DMS53 treated with DMSO at 0.1 percent for 48 hours (cell line): ENCODE results near the gene OR2V1.
"Not testable (repeated sequence)": the region's sequence is repeated elsewhere in the genome, so short reads cannot be mapped to it uniquely, and the experiment has no call there.

Experiments used
- DNase-seq: peaks from one replicate; lab custom pipeline; 2025; ENCODE audit not compliant: unreplicated experiment; lab: John Stamatoyannopoulos, UW

The OR2V1 gene

GRCh38 chr5:181130832-181131496 is at the start of gene OR2V1:
OR2V1 (minus strand) TSS chr5:181131169; CDS start chr5:181125304, 5,865 bp downstream.
- no peak for DNase-seq

GRCh38 chr5:181177559-181177958 is 46.6 kb upstream of the OR2V1 start:
- DNase-seq = not testable (repeated sequence)

GRCh38 chr5:181176254-181176952 is 45.4 kb upstream of the OR2V1 start:
- no peak for DNase-seq

- no peak for DNase-seq
Observed at GRCh38 chr5:181173420-181174342, 42.7 kb upstream of the OR2V1 start.

GRCh38 chr5:181173027-181173419 is 42.1 kb upstream of the OR2V1 start:
- no peak for DNase-seq

- no peak for DNase-seq
Observed at GRCh38 chr5:181171782-181172181, 40.8 kb upstream of the OR2V1 start.

- no peak for DNase-seq
Observed at GRCh38 chr5:181170996-181171395, 40.0 kb upstream of the OR2V1 start.

GRCh38 chr5:181170237-181170825 is 39.4 kb upstream of the OR2V1 start:
- DNase-seq = no peak

GRCh38 chr5:181169459-181170236 is 38.7 kb upstream of the OR2V1 start:
- DNase-seq = not testable (repeated sequence)

- DNase-seq = no peak
Observed at GRCh38 chr5:181168595-181169118, 37.7 kb upstream of the OR2V1 start.

- no peak for DNase-seq
Observed at GRCh38 chr5:181167814-181168488, 37.0 kb upstream of the OR2V1 start.

- DNase-seq = no peak
Observed at GRCh38 chr5:181166812-181167733, 36.1 kb upstream of the OR2V1 start.

- DNase-seq = no peak
Observed at GRCh38 chr5:181164076-181164952, 33.3 kb upstream of the OR2V1 start.

GRCh38 chr5:181163487-181164075 is 32.6 kb upstream of the OR2V1 start:
- DNase-seq = no peak

- no peak for DNase-seq
Observed at GRCh38 chr5:181161534-181162175, 30.7 kb upstream of the OR2V1 start.

GRCh38 chr5:181160755-181161533 is 30.0 kb upstream of the OR2V1 start:
- DNase-seq = not testable (repeated sequence)
